Measurements from ENCODE around the gene BROX.

DNA sequence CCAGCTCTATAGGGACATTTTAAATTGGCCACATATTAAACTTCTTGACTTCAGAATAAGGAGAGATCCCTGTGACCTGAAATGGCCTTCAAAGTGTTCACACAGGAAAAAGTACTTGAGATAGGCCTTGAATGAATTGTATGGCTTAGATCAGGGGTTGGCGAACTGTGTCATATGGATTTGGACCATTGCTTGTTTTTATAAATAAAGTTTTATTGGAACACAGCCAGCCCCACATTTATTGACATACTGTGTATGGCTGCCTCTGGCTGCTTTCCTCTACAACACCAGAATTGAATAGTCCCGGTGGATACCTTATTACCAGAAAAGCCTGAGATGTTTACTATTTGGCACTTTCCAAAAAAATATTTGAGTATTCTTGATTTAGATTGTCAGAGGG, 4.0 kb downstream of the BROX start:
- TF ChIP-seq IRF3 (IDR thresholded peaks at IDR 0.05; ENCODE audit: low read depth, low read length) (no peak), FOXM1 (IDR thresholded peaks at IDR 0.05; ENCODE audit: low read depth) (no peak), CTCF (IDR thresholded peaks at IDR 0.05) (no peak), ZBTB33 (IDR thresholded peaks at IDR 0.05; ENCODE audit: borderline replicate concordance, low read depth) (no peak), REST (IDR thresholded peaks at IDR 0.05; ENCODE audit: low read depth, low read length) (no peak), SIN3A (IDR thresholded peaks at IDR 0.05; ENCODE audit: borderline replicate concordance, low read depth, low read length) (no peak), TCF12 (IDR thresholded peaks at IDR 0.05) (no peak), GABPA (IDR thresholded peaks at IDR 0.05; ENCODE audit: low read depth) (no peak), JUND (IDR thresholded peaks at IDR 0.05) (no peak), POLR2AphosphoS5 (IDR thresholded peaks at IDR 0.05; ENCODE audit: low read depth, low read length) (no peak), TAF1 (IDR thresholded peaks at IDR 0.05; ENCODE audit: borderline replicate concordance, low read depth, low read length) (no peak), TEAD4 (IDR thresholded peaks at IDR 0.05; ENCODE audit: borderline replicate concordance, insufficient read depth) (no peak), RAD21 (IDR thresholded peaks at IDR 0.05; ENCODE audit: low read length) (no peak), MEF2A (IDR thresholded peaks at IDR 0.05; ENCODE audit: borderline replicate concordance, low read depth) (no peak)

Data from SK-N-SH (cell line).